DMS 273 (cell line): ENCODE results near the gene CRTC3.

Experiments used
- DNase-seq: peaks from one replicate; lab custom pipeline; 2025; ENCODE audit not compliant: unreplicated experiment; lab: John Stamatoyannopoulos, UW

CRTC3 gene

DNA sequence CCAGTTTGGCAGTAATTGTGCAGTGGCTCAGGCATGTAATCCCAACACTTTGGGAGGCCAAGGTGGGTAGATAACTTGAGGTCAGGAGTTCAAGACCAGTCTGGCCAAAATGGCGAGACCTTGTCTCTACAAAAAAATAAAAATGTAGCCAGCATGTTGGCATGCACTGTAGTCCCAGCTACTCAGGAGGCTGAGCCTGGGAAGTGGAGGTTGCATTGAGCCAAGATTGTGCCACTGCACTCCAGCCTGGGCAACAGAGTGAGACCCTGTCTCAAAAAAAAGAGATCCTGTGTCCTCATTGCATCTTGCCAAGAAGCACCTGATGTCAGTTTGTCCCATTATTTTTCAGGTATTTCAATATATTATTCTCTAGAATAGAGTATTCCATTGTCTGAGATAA lies 61.8 kb downstream of the CRTC3 start:
- no peak for DNase-seq

GRCh38 chr15:90592131-90592881 lies 62.6 kb downstream of the CRTC3 start:
- no peak for DNase-seq

DNA sequence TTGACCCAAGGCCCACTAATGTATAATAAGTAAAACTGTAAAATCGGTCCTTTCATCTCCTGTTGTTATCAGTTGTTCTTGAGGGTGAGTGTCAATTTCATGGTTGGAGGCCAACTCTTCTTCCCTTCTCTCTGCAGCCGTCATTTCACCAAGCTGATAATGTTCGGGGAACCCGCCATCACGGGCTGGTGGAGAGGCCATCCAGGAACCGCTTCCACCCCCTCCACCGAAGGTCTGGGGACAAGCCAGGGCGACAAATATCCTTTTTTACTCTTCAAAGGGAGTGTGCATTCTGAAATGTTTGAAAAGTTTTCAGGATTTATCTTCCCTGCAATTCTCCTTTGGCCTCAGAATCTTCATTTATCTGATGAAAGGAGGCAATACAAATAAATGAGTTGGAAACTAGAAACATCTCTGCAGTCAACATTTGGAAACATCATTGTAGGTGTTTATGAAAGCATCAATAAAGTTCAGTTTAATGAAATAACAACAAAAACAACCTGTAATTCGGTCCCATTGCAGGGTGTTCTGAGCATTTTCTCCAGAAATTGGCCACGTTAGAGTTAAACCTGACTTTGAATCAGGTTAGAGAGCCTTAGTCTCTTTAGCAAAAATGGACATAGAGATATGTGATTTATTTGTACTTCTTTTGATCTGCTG lies 63.9 kb downstream of the CRTC3 start:
- no peak for DNase-seq

DNA sequence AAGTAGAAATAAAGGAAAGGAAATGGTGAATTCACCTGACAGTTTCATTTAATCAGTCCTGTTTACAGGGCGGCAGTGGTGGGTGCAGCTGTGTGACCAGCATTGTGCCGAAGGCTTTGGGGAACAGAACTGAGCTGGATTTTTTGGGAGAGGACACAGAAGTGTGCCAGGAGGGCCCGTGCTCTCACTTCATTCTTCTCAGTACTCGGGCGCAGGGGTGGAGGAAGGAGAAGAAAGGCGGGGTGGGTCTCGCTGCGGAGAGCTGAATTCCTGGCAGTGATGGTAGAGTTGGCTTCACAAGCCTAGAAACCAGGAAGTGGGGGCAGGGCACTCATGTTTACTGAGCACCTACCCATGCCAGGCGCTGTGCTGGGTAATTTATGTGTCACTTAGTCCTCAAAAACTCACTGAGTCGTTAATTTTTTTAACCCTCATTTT lies 64.6 kb downstream of the CRTC3 start:
- no peak for DNase-seq

DNA sequence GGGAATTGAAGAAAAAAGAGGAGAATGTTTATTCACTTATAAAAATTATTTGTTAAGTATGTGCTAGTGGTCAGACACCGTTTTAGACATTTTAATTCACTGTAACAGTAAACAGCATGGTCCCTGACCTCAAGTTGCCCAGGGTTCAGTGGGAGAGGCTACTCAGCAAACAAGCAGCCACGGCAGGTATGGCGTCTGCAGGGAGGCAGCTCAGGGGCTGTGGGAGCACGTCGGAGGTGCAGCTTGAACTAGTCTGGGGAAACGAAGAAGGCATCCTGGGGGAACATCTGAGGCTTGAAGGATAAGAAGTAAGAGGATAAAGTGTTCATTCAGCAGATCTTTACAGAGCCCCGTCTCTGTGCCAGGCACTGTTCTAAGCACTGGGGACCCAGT lies 66.0 kb downstream of the CRTC3 start:
- DNase-seq: no peak

- no peak for DNase-seq
These were observed 67.2 kb downstream of the CRTC3 start for GRCh38 chr15:90596943-90597342.

GRCh38 chr15:90597577-90597976 lies 67.9 kb downstream of the CRTC3 start:
- no peak for DNase-seq

GRCh38 chr15:90598031-90598577 lies 68.4 kb downstream of the CRTC3 start:
- no peak for DNase-seq

DNA sequence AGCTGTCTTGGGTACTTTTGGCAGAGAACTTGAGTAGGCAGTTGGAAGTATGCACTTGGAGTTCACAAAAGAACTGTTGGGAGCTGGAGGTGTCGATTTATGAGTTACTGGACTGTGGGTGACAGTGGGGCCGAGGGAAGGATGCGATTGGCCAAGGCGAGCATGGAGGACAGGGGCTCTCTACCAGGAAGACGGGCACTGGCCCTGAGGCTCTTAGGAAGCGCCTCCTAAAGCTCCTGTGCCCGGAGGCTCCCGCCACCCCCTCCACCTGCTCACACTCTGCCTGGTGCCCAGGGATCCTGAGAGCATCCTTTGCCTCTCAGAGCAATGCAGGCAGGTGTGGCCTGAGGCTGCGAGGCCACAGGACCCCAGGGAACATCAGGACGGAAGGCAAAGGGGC lies 69.0 kb downstream of the CRTC3 start:
- DNase-seq: no peak

DNA sequence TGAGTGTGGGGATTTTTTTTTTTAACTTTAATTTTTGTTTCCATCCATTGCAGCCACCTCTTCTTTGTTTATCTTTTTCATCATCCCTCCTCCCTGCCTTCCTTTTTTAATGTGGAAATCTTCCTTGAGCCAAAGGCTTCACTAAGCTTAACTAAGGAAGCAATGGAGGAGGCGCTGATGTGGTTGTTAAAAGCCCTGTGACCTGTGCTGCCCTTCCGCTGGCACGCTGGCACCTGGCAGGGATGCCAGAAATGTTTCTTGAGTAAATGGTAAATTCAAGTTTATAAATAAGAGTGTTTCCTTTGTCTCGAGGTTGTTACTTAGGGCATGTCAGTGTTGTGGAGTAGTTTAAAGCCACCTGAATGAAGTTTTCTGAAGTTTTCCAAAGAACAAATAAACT lies 69.4 kb downstream of the CRTC3 start:
- no peak for DNase-seq

- no peak for DNase-seq
These were observed 69.9 kb downstream of the CRTC3 start for GRCh38 chr15:90599644-90600043.

- DNase-seq: no peak
These were observed 71.2 kb downstream of the CRTC3 start for GRCh38 chr15:90600954-90601353.

DNA sequence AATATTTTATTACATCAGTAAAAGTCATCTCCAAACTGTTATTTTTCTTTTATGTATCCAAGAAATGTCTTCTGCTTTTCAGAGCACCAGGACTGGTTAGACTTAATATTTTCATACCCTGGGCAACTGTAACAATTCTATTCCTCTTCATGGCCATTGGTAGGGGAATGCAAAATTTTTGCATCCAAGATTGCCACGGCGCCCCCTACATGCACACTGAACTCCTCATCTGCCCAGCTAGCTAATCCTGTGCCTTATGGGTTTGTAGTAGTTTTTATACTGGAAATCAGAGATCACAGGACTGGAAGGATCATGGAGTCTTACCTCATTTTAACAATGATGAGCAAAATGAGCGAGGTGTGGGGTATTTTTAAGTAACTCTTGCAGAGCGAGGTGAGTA lies 74.2 kb downstream of the CRTC3 start:
- DNase-seq: peak; percentile 10

GRCh38 chr15:90606641-90607040 lies 76.9 kb downstream of the CRTC3 start:
- no peak for DNase-seq

- DNase-seq: no peak
These were observed 77.6 kb downstream of the CRTC3 start for GRCh38 chr15:90607361-90607760.

- DNase-seq: no peak
These were observed 79.8 kb downstream of the CRTC3 start for GRCh38 chr15:90609242-90610180.

GRCh38 chr15:90610190-90610589 lies 80.5 kb downstream of the CRTC3 start:
- DNase-seq: no peak

GRCh38 chr15:90611157-90611556 lies 81.4 kb downstream of the CRTC3 start:
- no peak for DNase-seq

DNA sequence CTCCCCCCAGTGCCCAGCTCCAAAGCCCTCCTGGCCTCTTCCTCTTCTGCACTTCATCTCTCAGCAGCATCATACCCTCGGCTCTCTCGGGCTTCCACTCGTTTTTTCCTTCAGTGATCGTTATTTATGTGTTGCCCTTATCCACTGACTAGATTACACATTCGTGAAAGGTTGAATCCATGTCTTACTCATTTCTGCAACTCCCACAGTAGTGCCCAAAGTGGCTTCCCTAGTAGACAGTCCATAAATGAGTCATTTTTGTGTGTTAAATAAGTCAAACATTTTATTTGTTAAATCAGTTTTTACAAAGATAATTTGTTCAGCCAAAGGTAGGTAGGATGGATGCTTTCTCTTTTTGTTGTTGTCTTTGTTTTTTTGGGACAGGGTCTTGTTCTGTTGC lies 87.4 kb downstream of the CRTC3 start:
- DNase-seq: no peak

- no peak for DNase-seq
These were observed 88.0 kb downstream of the CRTC3 start for GRCh38 chr15:90617668-90618097.
